ENCODE results near the gene RBMS1.
"Not testable (repeated sequence)": the region's sequence is repeated elsewhere in the genome, so short reads cannot be mapped to it uniquely, and the experiment has no call there.

The RBMS1 gene

GRCh38 chr2:160469164-160469563 lies 24.4 kb downstream of the RBMS1 start:
- H3K27me3 Mint-ChIP-seq, result no peaks in the 10 kb centered on the region
- H3K27ac Mint-ChIP-seq, result no peak overlapping the region
- H3K4me1 Mint-ChIP-seq, result peaks cover 62% of the 10 kb centered on the region
- H3K36me3 Mint-ChIP-seq (ENCODE audit: low read depth), result no peaks in the 10 kb centered on the region
- no peak overlapping the region for H3K4me3 Mint-ChIP-seq
- no peak for ATAC-seq
- no peak for DNase-seq
- H3K9me3 Mint-ChIP-seq, result no peaks in the 10 kb centered on the region

- no peak overlapping the region for H3K27ac Mint-ChIP-seq
- H3K27me3 Mint-ChIP-seq, result no peaks in the 10 kb centered on the region
- peaks cover 49% of the 10 kb centered on the region for H3K4me1 Mint-ChIP-seq
- no peak overlapping the region for H3K4me3 Mint-ChIP-seq
- DNase-seq (no peak), ATAC-seq (no peak)
- H3K9me3 Mint-ChIP-seq, result no peaks in the 10 kb centered on the region
- H3K36me3 Mint-ChIP-seq (ENCODE audit: low read depth), result peaks cover 3% of the 10 kb centered on the region
Observed at GRCh38 chr2:160467086-160467485, 26.5 kb downstream of the RBMS1 start.

- peaks cover 37% of the 10 kb centered on the region for H3K4me1 Mint-ChIP-seq
- H3K36me3 Mint-ChIP-seq (ENCODE audit: low read depth), result peaks cover 3% of the 10 kb centered on the region
- peak overlapping the region; percentile 55 for H3K27ac Mint-ChIP-seq
- H3K4me3 Mint-ChIP-seq, result no peak overlapping the region
- H3K9me3 Mint-ChIP-seq, result no peaks in the 10 kb centered on the region
- H3K27me3 Mint-ChIP-seq, result no peaks in the 10 kb centered on the region
- ATAC-seq (peak; percentile 75), DNase-seq (no peak)
Observed at GRCh38 chr2:160465406-160465805, 28.2 kb downstream of the RBMS1 start.

GRCh38 chr2:160465002-160465401 lies 28.6 kb downstream of the RBMS1 start:
- no peaks in the 10 kb centered on the region for H3K9me3 Mint-ChIP-seq
- ATAC-seq (no peak), DNase-seq (no peak)
- peaks cover 37% of the 10 kb centered on the region for H3K4me1 Mint-ChIP-seq
- H3K27me3 Mint-ChIP-seq, result no peaks in the 10 kb centered on the region
- peak overlapping the region; percentile 20 for H3K27ac Mint-ChIP-seq
- H3K36me3 Mint-ChIP-seq (ENCODE audit: low read depth), result peaks cover 3% of the 10 kb centered on the region
- no peak overlapping the region for H3K4me3 Mint-ChIP-seq

- DNase-seq (no peak), ATAC-seq (no peak)
- Mint-ChIP-seq H3K4me1 (peaks cover 33% of the 10 kb centered on the region), H3K36me3 (ENCODE audit: low read depth) (peaks cover 3% of the 10 kb centered on the region), H3K27me3 (no peaks in the 10 kb centered on the region), H3K9me3 (no peaks in the 10 kb centered on the region), H3K27ac (no peak overlapping the region), H3K4me3 (no peak overlapping the region)
Observed at GRCh38 chr2:160464017-160464416, 29.6 kb downstream of the RBMS1 start.

GRCh38 chr2:160463245-160463644 lies 30.4 kb downstream of the RBMS1 start:
- Mint-ChIP-seq H3K4me1 (peaks cover 34% of the 10 kb centered on the region), H3K27me3 (no peaks in the 10 kb centered on the region), H3K27ac (no peak overlapping the region), H3K9me3 (no peaks in the 10 kb centered on the region), H3K4me3 (no peak overlapping the region), H3K36me3 (ENCODE audit: low read depth) (peaks cover 3% of the 10 kb centered on the region)
- no peak for ATAC-seq
- DNase-seq, result no peak

- no peak overlapping the region for H3K27ac Mint-ChIP-seq
- peaks cover 3% of the 10 kb centered on the region for H3K36me3 Mint-ChIP-seq (ENCODE audit: low read depth)
- no peak overlapping the region for H3K4me3 Mint-ChIP-seq
- H3K9me3 Mint-ChIP-seq, result no peaks in the 10 kb centered on the region
- ATAC-seq (no peak), DNase-seq (no peak)
- H3K27me3 Mint-ChIP-seq, result no peaks in the 10 kb centered on the region
- peaks cover 27% of the 10 kb centered on the region for H3K4me1 Mint-ChIP-seq
Observed at GRCh38 chr2:160460333-160460731, 33.3 kb downstream of the RBMS1 start.

- ATAC-seq (no peak), DNase-seq (no peak)
- H3K4me1 Mint-ChIP-seq, result peaks cover 25% of the 10 kb centered on the region
- H3K27me3 Mint-ChIP-seq, result no peaks in the 10 kb centered on the region
- H3K36me3 Mint-ChIP-seq (ENCODE audit: low read depth), result peaks cover 3% of the 10 kb centered on the region
- no peak overlapping the region for H3K27ac Mint-ChIP-seq
- no peaks in the 10 kb centered on the region for H3K9me3 Mint-ChIP-seq
- H3K4me3 Mint-ChIP-seq, result no peak overlapping the region
Observed at GRCh38 chr2:160459538-160460332, 33.9 kb downstream of the RBMS1 start.

GRCh38 chr2:160458718-160459453 lies 34.7 kb downstream of the RBMS1 start:
- peaks cover 20% of the 10 kb centered on the region for H3K4me1 Mint-ChIP-seq
- no peaks in the 10 kb centered on the region for H3K27me3 Mint-ChIP-seq
- no peaks in the 10 kb centered on the region for H3K9me3 Mint-ChIP-seq
- H3K36me3 Mint-ChIP-seq (ENCODE audit: low read depth), result peaks cover 3% of the 10 kb centered on the region
- no peak for ATAC-seq
- no peak overlapping the region for H3K4me3 Mint-ChIP-seq
- DNase-seq, result no peak
- no peak overlapping the region for H3K27ac Mint-ChIP-seq

- peaks cover 15% of the 10 kb centered on the region for H3K4me1 Mint-ChIP-seq
- peaks cover 3% of the 10 kb centered on the region for H3K36me3 Mint-ChIP-seq (ENCODE audit: low read depth)
- H3K27ac Mint-ChIP-seq, result no peak overlapping the region
- no peak overlapping the region for H3K4me3 Mint-ChIP-seq
- no peak for ATAC-seq
- no peak for DNase-seq
- no peaks in the 10 kb centered on the region for H3K9me3 Mint-ChIP-seq
- H3K27me3 Mint-ChIP-seq, result no peaks in the 10 kb centered on the region
Observed at GRCh38 chr2:160457588-160457987, 36.0 kb downstream of the RBMS1 start.

GRCh38 chr2:160454070-160454797 lies 39.4 kb downstream of the RBMS1 start:
- ATAC-seq, result no peak
- Mint-ChIP-seq H3K4me3 (no peak overlapping the region), H3K4me1 (peaks cover 11% of the 10 kb centered on the region), H3K27ac (no peak overlapping the region), H3K27me3 (no peaks in the 10 kb centered on the region), H3K9me3 (no peaks in the 10 kb centered on the region), H3K36me3 (ENCODE audit: low read depth) (no peaks in the 10 kb centered on the region)
- DNase-seq, result no peak

- ATAC-seq (no peak), DNase-seq (no peak)
- H3K36me3 Mint-ChIP-seq (ENCODE audit: low read depth), result no peaks in the 10 kb centered on the region
- peaks cover 11% of the 10 kb centered on the region for H3K4me1 Mint-ChIP-seq
- no peak overlapping the region for H3K4me3 Mint-ChIP-seq
- no peaks in the 10 kb centered on the region for H3K9me3 Mint-ChIP-seq
- no peaks in the 10 kb centered on the region for H3K27me3 Mint-ChIP-seq
- H3K27ac Mint-ChIP-seq, result no peak overlapping the region
Observed at GRCh38 chr2:160453111-160453820, 40.3 kb downstream of the RBMS1 start.

GRCh38 chr2:160450486-160450885 lies 43.1 kb downstream of the RBMS1 start:
- no peaks in the 10 kb centered on the region for H3K36me3 Mint-ChIP-seq (ENCODE audit: low read depth)
- ATAC-seq, result no peak
- H3K4me1 Mint-ChIP-seq, result peaks cover 4% of the 10 kb centered on the region
- no peak overlapping the region for H3K27ac Mint-ChIP-seq
- no peaks in the 10 kb centered on the region for H3K27me3 Mint-ChIP-seq
- no peaks in the 10 kb centered on the region for H3K9me3 Mint-ChIP-seq
- no peak for DNase-seq
- H3K4me3 Mint-ChIP-seq, result no peak overlapping the region

GRCh38 chr2:160448821-160449220 lies 44.8 kb downstream of the RBMS1 start:
- not testable (repeated sequence) for H3K4me1 Mint-ChIP-seq; H3K4me3 Mint-ChIP-seq; DNase-seq; H3K27ac Mint-ChIP-seq; H3K27me3 Mint-ChIP-seq; ATAC-seq; H3K36me3 Mint-ChIP-seq (ENCODE audit: low read depth); H3K9me3 Mint-ChIP-seq
